H1 (cell line): Measurements from ENCODE around the gene ADGRV1. TPM values are rescaled to one million over a fixed set of nuclear protein-coding genes. Genes with fewer than 3 reads are reported as not detected.

Source experiments
- CHD7 ChIP-seq: fragments of 300-600 bp; sonication (generic); IDR thresholded peaks from 2 replicates; pipeline ENCODE4 v1.7.1; 2012; ENCODE audit warnings: low read length, moderate library complexity, mild to moderate bottlenecking, inconsistent platforms; ENCODE audit not compliant: insufficient replicate concordance
- HDAC6 ChIP-seq: IDR thresholded peaks from one replicate; pipeline ENCODE4 v1.7.1; 2012; ENCODE audit warnings: low read depth, mild to moderate bottlenecking, inconsistent platforms, low read length, moderate library complexity
- POU5F1 ChIP-seq: IDR thresholded peaks from 2 replicates; pipeline ENCODE4 v1.6.1; 2011; ENCODE audit warnings: low read depth, mild to moderate bottlenecking, low read length, moderate library complexity
- SP1 ChIP-seq: IDR thresholded peaks from 2 replicates; pipeline ENCODE4 v1.6.1; 2011; ENCODE audit warnings: low read depth, low read length
- TAF7 ChIP-seq: optimal IDR thresholded peaks from 2 replicates; pipeline ENCODE3; 2011; ENCODE audit warnings: low read depth, mild to moderate bottlenecking, inconsistent platforms, low read length, moderate library complexity, borderline replicate concordance
- polyA plus RNA-seq, 7 experiments: library from polyadenylated mRNA; depleted of rRNA in 3 of 7; stranded (reverse) in 5 of 7; unstranded in 2 of 7; fragments of >200 nt in 5 of 7; fragments of 200-250 nt in 2 of 7; gene quantifications; 1 replicate in 5 of 7; 2 replicates in 1 of 7; 4 replicates in 1 of 7; pipeline versions ENCODE4 v1.2.1 to v1.2.3, GENCODE V29; 2011 to 2013; ENCODE audit warnings: missing spikeins in 2 of 7, mixed read lengths in 2 of 7
- total RNA-seq: library from RNA; stranded (reverse); fragmentation: NEBNext Ultra II Directional; extraction: Animal tissue kit (Norgen Biotek cat#: 25700); gene quantifications from 2 replicates; pipeline ENCODE4 v1.2.1, GENCODE V29; 2021

Gene ADGRV1
- total and polyA plus RNA-seq, 2 of the 8 experiments (the other 6 are each of a cell fraction or from before 2014, with no cell fraction given): 53.1 to 62.2 TPM

- TF ChIP-seq CHD7 (no peak), POU5F1 (no peak), HDAC6 (no peak), SP1 (no peak), TAF7 (no peak)
- TF ChIP-seq, all 59 proteins: peak for 0
These were observed 131.7 kb downstream of the ADGRV1 start (continued) for GRCh38 chr5:90690307-90690706.
